ENCODE results near the gene OR2AG1. TPM values are rescaled to one million over a fixed set of nuclear protein-coding genes. Genes with fewer than 3 reads are reported as not detected.

The OR2AG1 gene
- total RNA-seq: not detected

- no peak within 1 kb of the TSS for H3K4me3 Mint-ChIP-seq
- H3K27ac Mint-ChIP-seq: no peak within 1 kb of the TSS
- H3K36me3 Mint-ChIP-seq (ENCODE audit: low read depth): no peaks in the 10 kb centered on the region
- no peak for ATAC-seq (replicated peaks)
- no peaks in the 10 kb centered on the region for H3K9me3 Mint-ChIP-seq
- peaks cover 36% of the 10 kb centered on the region for H3K27me3 Mint-ChIP-seq
- no peaks in the 10 kb centered on the region for H3K4me1 Mint-ChIP-seq
Measured at GRCh38 chr11:6782720-6783119, at the start of gene OR2AG1. OR2AG1 (plus strand) TSS chr11:6783020; CDS start chr11:6785038, 2,018 bp downstream.

GRCh38 chr11:6733326-6734275 is 49.2 kb upstream of the OR2AG1 start:
- peak overlapping the region; percentile 88 for H3K27ac Mint-ChIP-seq
- H3K9me3 Mint-ChIP-seq: no peaks in the 10 kb centered on the region
- H3K4me3 Mint-ChIP-seq: peak overlapping the region; percentile 70
- H3K4me1 Mint-ChIP-seq: peaks cover 45% of the 10 kb centered on the region
- peaks cover 89% of the 10 kb centered on the region for H3K36me3 Mint-ChIP-seq (ENCODE audit: low read depth)
- no peaks in the 10 kb centered on the region for H3K27me3 Mint-ChIP-seq
- ATAC-seq (replicated peaks): peak; percentile 65

GRCh38 chr11:6734616-6735015 is 48.2 kb upstream of the OR2AG1 start:
- peak overlapping the region; percentile 88 for H3K27ac Mint-ChIP-seq
- no peaks in the 10 kb centered on the region for H3K9me3 Mint-ChIP-seq
- peak overlapping the region; percentile 70 for H3K4me3 Mint-ChIP-seq
- peak; percentile 21 for ATAC-seq (replicated peaks)
- no peaks in the 10 kb centered on the region for H3K27me3 Mint-ChIP-seq
- peaks cover 85% of the 10 kb centered on the region for H3K36me3 Mint-ChIP-seq (ENCODE audit: low read depth)
- peaks cover 45% of the 10 kb centered on the region for H3K4me1 Mint-ChIP-seq

GRCh38 chr11:6735306-6735705 is 47.5 kb upstream of the OR2AG1 start:
- H3K4me3 Mint-ChIP-seq: peak overlapping the region; percentile 70
- no peaks in the 10 kb centered on the region for H3K9me3 Mint-ChIP-seq
- H3K27ac Mint-ChIP-seq: peak overlapping the region; percentile 88
- H3K4me1 Mint-ChIP-seq: peaks cover 49% of the 10 kb centered on the region
- ATAC-seq (replicated peaks): peak; percentile 39
- H3K36me3 Mint-ChIP-seq (ENCODE audit: low read depth): peaks cover 85% of the 10 kb centered on the region
- no peaks in the 10 kb centered on the region for H3K27me3 Mint-ChIP-seq

- peaks cover 55% of the 10 kb centered on the region for H3K4me1 Mint-ChIP-seq
- no peaks in the 10 kb centered on the region for H3K27me3 Mint-ChIP-seq
- H3K36me3 Mint-ChIP-seq (ENCODE audit: low read depth): peaks cover 86% of the 10 kb centered on the region
- peak overlapping the region; percentile 70 for H3K4me3 Mint-ChIP-seq
- H3K9me3 Mint-ChIP-seq: no peaks in the 10 kb centered on the region
- peak; percentile 65 for ATAC-seq (replicated peaks)
- H3K27ac Mint-ChIP-seq: peak overlapping the region; percentile 80
Measured at GRCh38 chr11:6736495-6737121, 46.2 kb upstream of the OR2AG1 start.

- Mint-ChIP-seq H3K4me3 (peak overlapping the region; percentile 70), H3K4me1 (peaks cover 68% of the 10 kb centered on the region), H3K9me3 (no peaks in the 10 kb centered on the region), H3K36me3 (ENCODE audit: low read depth) (peaks cover 72% of the 10 kb centered on the region), H3K27me3 (no peaks in the 10 kb centered on the region), H3K27ac (peak overlapping the region; percentile 80)
- ATAC-seq (replicated peaks): peak; percentile 36
Measured at GRCh38 chr11:6737872-6738466, 44.9 kb upstream of the OR2AG1 start.

- H3K27me3 Mint-ChIP-seq: no peaks in the 10 kb centered on the region
Measured at GRCh38 chr11:6738590-6738989, 44.2 kb upstream of the OR2AG1 start.

GRCh38 chr11:6742260-6742659 is 40.6 kb upstream of the OR2AG1 start:
- Mint-ChIP-seq H3K36me3 (ENCODE audit: low read depth) (peaks cover 30% of the 10 kb centered on the region), H3K4me3 (no peak overlapping the region), H3K9me3 (no peaks in the 10 kb centered on the region), H3K27ac (peak overlapping the region; percentile 49), H3K4me1 (peaks cover 43% of the 10 kb centered on the region), H3K27me3 (no peaks in the 10 kb centered on the region)
- ATAC-seq (replicated peaks): peak; percentile 51

More at GRCh38 chr11:6738590-6738989, 44.2 kb upstream of the OR2AG1 start:
- ATAC-seq (replicated peaks): peak; percentile 11
- H3K27ac Mint-ChIP-seq: no peak overlapping the region
- peaks cover 74% of the 10 kb centered on the region for H3K4me1 Mint-ChIP-seq
- H3K4me3 Mint-ChIP-seq: peak overlapping the region; percentile 70
- H3K36me3 Mint-ChIP-seq (ENCODE audit: low read depth): peaks cover 66% of the 10 kb centered on the region
- H3K9me3 Mint-ChIP-seq: no peaks in the 10 kb centered on the region

GRCh38 chr11:6745018-6745417 is 37.8 kb upstream of the OR2AG1 start:
- ATAC-seq (replicated peaks): no peak
- H3K4me3 Mint-ChIP-seq: no peak overlapping the region
- no peaks in the 10 kb centered on the region for H3K27me3 Mint-ChIP-seq

GRCh38 chr11:6745465-6746015 is 37.3 kb upstream of the OR2AG1 start:
- Mint-ChIP-seq H3K36me3 (ENCODE audit: low read depth) (peaks cover 7% of the 10 kb centered on the region), H3K9me3 (no peaks in the 10 kb centered on the region), H3K4me1 (peaks cover 30% of the 10 kb centered on the region), H3K27me3 (no peaks in the 10 kb centered on the region), H3K4me3 (no peak overlapping the region), H3K27ac (no peak overlapping the region)
- peak; percentile 56 for ATAC-seq (replicated peaks)

More at GRCh38 chr11:6745018-6745417, 37.8 kb upstream of the OR2AG1 start:
- Mint-ChIP-seq H3K27ac (no peak overlapping the region), H3K4me1 (peaks cover 30% of the 10 kb centered on the region), H3K9me3 (no peaks in the 10 kb centered on the region), H3K36me3 (ENCODE audit: low read depth) (peaks cover 12% of the 10 kb centered on the region)

- Mint-ChIP-seq H3K27me3 (no peaks in the 10 kb centered on the region), H3K4me3 (no peak overlapping the region), H3K9me3 (no peaks in the 10 kb centered on the region), H3K27ac (no peak overlapping the region), H3K36me3 (ENCODE audit: low read depth) (peaks cover under 1% of the 10 kb centered on the region), H3K4me1 (peaks cover 24% of the 10 kb centered on the region)
- peak; percentile 73 for ATAC-seq (replicated peaks)
Measured at GRCh38 chr11:6746086-6746618, 36.7 kb upstream of the OR2AG1 start.

GRCh38 chr11:6746626-6747025 is 36.2 kb upstream of the OR2AG1 start:
- H3K27ac Mint-ChIP-seq: no peak overlapping the region
- H3K27me3 Mint-ChIP-seq: no peaks in the 10 kb centered on the region
- peak; percentile 36 for ATAC-seq (replicated peaks)
- H3K36me3 Mint-ChIP-seq (ENCODE audit: low read depth): no peaks in the 10 kb centered on the region
- H3K4me3 Mint-ChIP-seq: no peak overlapping the region
- H3K4me1 Mint-ChIP-seq: peaks cover 23% of the 10 kb centered on the region
- H3K9me3 Mint-ChIP-seq: no peaks in the 10 kb centered on the region

GRCh38 chr11:6747097-6747668 is 35.6 kb upstream of the OR2AG1 start:
- no peaks in the 10 kb centered on the region for H3K9me3 Mint-ChIP-seq
- no peak overlapping the region for H3K4me3 Mint-ChIP-seq
- no peaks in the 10 kb centered on the region for H3K27me3 Mint-ChIP-seq
- H3K27ac Mint-ChIP-seq: no peak overlapping the region
- peaks cover 18% of the 10 kb centered on the region for H3K4me1 Mint-ChIP-seq
- H3K36me3 Mint-ChIP-seq (ENCODE audit: low read depth): no peaks in the 10 kb centered on the region
- ATAC-seq (replicated peaks): peak; percentile 23
